ENCODE results near the gene TMEM9. TPM values are rescaled to one million over a fixed set of nuclear protein-coding genes. Genes with fewer than 3 reads are reported as not detected.

TMEM9 gene
- total and polyA plus RNA-seq, 9 of the 15 experiments (the other 6 are each of a cell fraction or from before 2014, with no cell fraction given), result 30.4 to 107 (median 67.6) TPM

- TF ChIP-seq THRB (CRISPR knock-in tag; conservative IDR thresholded peaks at IDR 0.05) (no peak), MTF1 (CRISPR knock-in tag; IDR thresholded peaks at IDR 0.05; ENCODE audit: borderline replicate concordance) (no peak), PHTF2 (CRISPR knock-in tag; IDR thresholded peaks at IDR 0.05) (no peak), GABPB2 (CRISPR knock-in tag; conservative IDR thresholded peaks at IDR 0.05) (no peak), GTF2F1 (IDR thresholded peaks at IDR 0.05; ENCODE audit: low read depth, low read length) (no peak), FOXA1 (IDR thresholded peaks at IDR 0.05; ENCODE audit: borderline replicate concordance) (no peak), MLLT1 (IDR thresholded peaks at IDR 0.05) (peak in 1 of 2 experiments; percentile 77; a peak in 2 of 4 replicates), MAZ (CRISPR knock-in tag; conservative IDR thresholded peaks at IDR 0.05 in 1 of 2, IDR thresholded peaks at IDR 0.05 in 1 of 2) (no peak), NR2C2 (CRISPR knock-in tag; IDR thresholded peaks at IDR 0.05) (no peak), NR2C2 (tag; IDR thresholded peaks at IDR 0.05) (peak; percentile 77; the same call in 1 of the 2 replicates), SRSF7 (optimal IDR thresholded peaks at IDR 0.05; ENCODE audit: low read depth, low read length) (no peak), ETS2 (tag; IDR thresholded peaks at IDR 0.05; ENCODE audit: borderline replicate concordance, poor library complexity, severe bottlenecking) (no peak)
- TF ChIP-seq, protein P1, sequence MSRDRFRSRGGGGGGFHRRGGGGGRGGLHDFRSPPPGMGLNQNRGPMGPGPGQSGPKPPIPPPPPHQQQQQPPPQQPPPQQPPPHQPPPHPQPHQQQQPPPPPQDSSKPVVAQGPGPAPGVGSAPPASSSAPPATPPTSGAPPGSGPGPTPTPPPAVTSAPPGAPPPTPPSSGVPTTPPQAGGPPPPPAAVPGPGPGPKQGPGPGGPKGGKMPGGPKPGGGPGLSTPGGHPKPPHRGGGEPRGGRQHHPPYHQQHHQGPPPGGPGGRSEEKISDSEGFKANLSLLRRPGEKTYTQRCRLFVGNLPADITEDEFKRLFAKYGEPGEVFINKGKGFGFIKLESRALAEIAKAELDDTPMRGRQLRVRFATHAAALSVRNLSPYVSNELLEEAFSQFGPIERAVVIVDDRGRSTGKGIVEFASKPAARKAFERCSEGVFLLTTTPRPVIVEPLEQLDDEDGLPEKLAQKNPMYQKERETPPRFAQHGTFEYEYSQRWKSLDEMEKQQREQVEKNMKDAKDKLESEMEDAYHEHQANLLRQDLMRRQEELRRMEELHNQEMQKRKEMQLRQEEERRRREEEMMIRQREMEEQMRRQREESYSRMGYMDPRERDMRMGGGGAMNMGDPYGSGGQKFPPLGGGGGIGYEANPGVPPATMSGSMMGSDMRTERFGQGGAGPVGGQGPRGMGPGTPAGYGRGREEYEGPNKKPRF (IDR thresholded peaks at IDR 0.05; ENCODE audit: low read depth, low read length), result no peak
- TF ChIP-seq, protein P2, sequence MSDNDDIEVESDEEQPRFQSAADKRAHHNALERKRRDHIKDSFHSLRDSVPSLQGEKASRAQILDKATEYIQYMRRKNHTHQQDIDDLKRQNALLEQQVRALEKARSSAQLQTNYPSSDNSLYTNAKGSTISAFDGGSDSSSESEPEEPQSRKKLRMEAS (CRISPR knock-in tag; IDR thresholded peaks at IDR 0.05), result no peak
- TF ChIP-seq, protein P3, sequence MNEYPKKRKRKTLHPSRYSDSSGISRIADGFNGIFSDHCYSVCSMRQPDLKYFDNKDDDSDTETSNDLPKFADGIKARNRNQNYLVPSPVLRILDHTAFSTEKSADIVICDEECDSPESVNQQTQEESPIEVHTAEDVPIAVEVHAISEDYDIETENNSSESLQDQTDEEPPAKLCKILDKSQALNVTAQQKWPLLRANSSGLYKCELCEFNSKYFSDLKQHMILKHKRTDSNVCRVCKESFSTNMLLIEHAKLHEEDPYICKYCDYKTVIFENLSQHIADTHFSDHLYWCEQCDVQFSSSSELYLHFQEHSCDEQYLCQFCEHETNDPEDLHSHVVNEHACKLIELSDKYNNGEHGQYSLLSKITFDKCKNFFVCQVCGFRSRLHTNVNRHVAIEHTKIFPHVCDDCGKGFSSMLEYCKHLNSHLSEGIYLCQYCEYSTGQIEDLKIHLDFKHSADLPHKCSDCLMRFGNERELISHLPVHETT (CRISPR knock-in tag; conservative IDR thresholded peaks at IDR 0.05 in 1 of 2, IDR thresholded peaks at IDR 0.05 in 1 of 2), result no peak
- TF ChIP-seq, protein P4, sequence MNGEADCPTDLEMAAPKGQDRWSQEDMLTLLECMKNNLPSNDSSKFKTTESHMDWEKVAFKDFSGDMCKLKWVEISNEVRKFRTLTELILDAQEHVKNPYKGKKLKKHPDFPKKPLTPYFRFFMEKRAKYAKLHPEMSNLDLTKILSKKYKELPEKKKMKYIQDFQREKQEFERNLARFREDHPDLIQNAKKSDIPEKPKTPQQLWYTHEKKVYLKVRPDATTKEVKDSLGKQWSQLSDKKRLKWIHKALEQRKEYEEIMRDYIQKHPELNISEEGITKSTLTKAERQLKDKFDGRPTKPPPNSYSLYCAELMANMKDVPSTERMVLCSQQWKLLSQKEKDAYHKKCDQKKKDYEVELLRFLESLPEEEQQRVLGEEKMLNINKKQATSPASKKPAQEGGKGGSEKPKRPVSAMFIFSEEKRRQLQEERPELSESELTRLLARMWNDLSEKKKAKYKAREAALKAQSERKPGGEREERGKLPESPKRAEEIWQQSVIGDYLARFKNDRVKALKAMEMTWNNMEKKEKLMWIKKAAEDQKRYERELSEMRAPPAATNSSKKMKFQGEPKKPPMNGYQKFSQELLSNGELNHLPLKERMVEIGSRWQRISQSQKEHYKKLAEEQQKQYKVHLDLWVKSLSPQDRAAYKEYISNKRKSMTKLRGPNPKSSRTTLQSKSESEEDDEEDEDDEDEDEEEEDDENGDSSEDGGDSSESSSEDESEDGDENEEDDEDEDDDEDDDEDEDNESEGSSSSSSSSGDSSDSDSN (IDR thresholded peaks at IDR 0.05; ENCODE audit: borderline replicate concordance in 1 of 2, low read depth in 2 of 2, low read length in 2 of 2), result no peak
These were observed 57.1 kb downstream of the TMEM9 start (continued) for GRCh38 chr1:201096977-201097856.

Measured in K562 (cell line).